Endothelial cell (in vitro differentiated cells): Measurements from ENCODE around the gene GPR153. TPM values are rescaled to one million over a fixed set of nuclear protein-coding genes. Genes with fewer than 3 reads are reported as not detected.
A peak's percentile ranks its signal among the peaks of the same experiment; 100 is the strongest.
"Not testable (repeated sequence)": the region's sequence is repeated elsewhere in the genome, so short reads cannot be mapped to it uniquely, and the experiment has no call there.

Source experiments
- DNase-seq: peaks from one replicate; pipeline ENCODE4 v3.0.0; 2021; ENCODE audit warnings: low spot score
- H3K27ac Mint-ChIP-seq: one replicate; pipeline ENCODE4 v1.8.0; 2021; ENCODE audit warnings: mixed read lengths, inconsistent platforms; ENCODE audit not compliant: unreplicated experiment
- H3K27me3 Mint-ChIP-seq: one replicate; pipeline ENCODE4 v1.8.0; 2021; ENCODE audit warnings: mild to moderate bottlenecking, moderate library complexity, mixed read lengths, inconsistent platforms; ENCODE audit not compliant: unreplicated experiment
- H3K36me3 Mint-ChIP-seq: one replicate; pipeline ENCODE4 v1.8.0; 2021; ENCODE audit warnings: mild to moderate bottlenecking, low read depth, mixed read lengths, inconsistent platforms; ENCODE audit not compliant: unreplicated experiment
- H3K4me1 Mint-ChIP-seq: one replicate; pipeline ENCODE4 v1.8.0; 2021; ENCODE audit warnings: mild to moderate bottlenecking, mixed read lengths, inconsistent platforms; ENCODE audit not compliant: unreplicated experiment
- H3K4me3 Mint-ChIP-seq: one replicate; pipeline ENCODE4 v1.8.0; 2021; ENCODE audit warnings: mild to moderate bottlenecking, mixed read lengths, inconsistent platforms; ENCODE audit not compliant: unreplicated experiment
- H3K9me3 Mint-ChIP-seq: one replicate; pipeline ENCODE4 v1.8.0; 2021; ENCODE audit warnings: mixed read lengths, inconsistent platforms; ENCODE audit not compliant: unreplicated experiment
- long read RNA-seq: library from polyadenylated mRNA; unstranded; transcript quantifications from one replicate; pipeline ENCODE4 v2.0.0, GENCODE V29; 2020; ENCODE audit not compliant: unreplicated experiment
- total RNA-seq: library from RNA; stranded (reverse); fragmentation: NEBNext Ultra II Directional; extraction: Animal tissue kit (Norgen Biotek cat#: 25700); gene quantifications from one replicate; pipeline ENCODE4 v1.2.1, GENCODE V29; 2021; ENCODE audit not compliant: unreplicated experiment
- TF ChIP-seq, protein P1 (sequence below): fragments of 200-600 bp; sonication (generic); IDR thresholded peaks from one replicate; pipeline ENCODE4 v1.5.0; 2021; ENCODE audit warnings: antibody characterized with exemption; ENCODE audit not compliant: unreplicated experiment

Gene GPR153
- total RNA-seq: 3.0 TPM
- long read RNA-seq: 0 reads

GRCh38 chr1:6260961-6261614 lies at the start of gene GPR153:
Gene GPR153 (minus strand): TSS chr1:6261098. CDS start chr1:6254905, 6,193 bp downstream.
- Mint-ChIP-seq H3K27me3 (peaks cover 23% of the 10 kb centered on the region), H3K4me1 (no peaks in the 10 kb centered on the region), H3K4me3 (peak within 1 kb of the TSS; percentile 42), H3K27ac (no peak within 1 kb of the TSS), H3K36me3 (no peaks in the 10 kb centered on the region), H3K9me3 (no peaks in the 10 kb centered on the region)
- DNase-seq: no peak
- TF ChIP-seq, protein P1, sequence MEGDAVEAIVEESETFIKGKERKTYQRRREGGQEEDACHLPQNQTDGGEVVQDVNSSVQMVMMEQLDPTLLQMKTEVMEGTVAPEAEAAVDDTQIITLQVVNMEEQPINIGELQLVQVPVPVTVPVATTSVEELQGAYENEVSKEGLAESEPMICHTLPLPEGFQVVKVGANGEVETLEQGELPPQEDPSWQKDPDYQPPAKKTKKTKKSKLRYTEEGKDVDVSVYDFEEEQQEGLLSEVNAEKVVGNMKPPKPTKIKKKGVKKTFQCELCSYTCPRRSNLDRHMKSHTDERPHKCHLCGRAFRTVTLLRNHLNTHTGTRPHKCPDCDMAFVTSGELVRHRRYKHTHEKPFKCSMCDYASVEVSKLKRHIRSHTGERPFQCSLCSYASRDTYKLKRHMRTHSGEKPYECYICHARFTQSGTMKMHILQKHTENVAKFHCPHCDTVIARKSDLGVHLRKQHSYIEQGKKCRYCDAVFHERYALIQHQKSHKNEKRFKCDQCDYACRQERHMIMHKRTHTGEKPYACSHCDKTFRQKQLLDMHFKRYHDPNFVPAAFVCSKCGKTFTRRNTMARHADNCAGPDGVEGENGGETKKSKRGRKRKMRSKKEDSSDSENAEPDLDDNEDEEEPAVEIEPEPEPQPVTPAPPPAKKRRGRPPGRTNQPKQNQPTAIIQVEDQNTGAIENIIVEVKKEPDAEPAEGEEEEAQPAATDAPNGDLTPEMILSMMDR: no peak

DNA sequence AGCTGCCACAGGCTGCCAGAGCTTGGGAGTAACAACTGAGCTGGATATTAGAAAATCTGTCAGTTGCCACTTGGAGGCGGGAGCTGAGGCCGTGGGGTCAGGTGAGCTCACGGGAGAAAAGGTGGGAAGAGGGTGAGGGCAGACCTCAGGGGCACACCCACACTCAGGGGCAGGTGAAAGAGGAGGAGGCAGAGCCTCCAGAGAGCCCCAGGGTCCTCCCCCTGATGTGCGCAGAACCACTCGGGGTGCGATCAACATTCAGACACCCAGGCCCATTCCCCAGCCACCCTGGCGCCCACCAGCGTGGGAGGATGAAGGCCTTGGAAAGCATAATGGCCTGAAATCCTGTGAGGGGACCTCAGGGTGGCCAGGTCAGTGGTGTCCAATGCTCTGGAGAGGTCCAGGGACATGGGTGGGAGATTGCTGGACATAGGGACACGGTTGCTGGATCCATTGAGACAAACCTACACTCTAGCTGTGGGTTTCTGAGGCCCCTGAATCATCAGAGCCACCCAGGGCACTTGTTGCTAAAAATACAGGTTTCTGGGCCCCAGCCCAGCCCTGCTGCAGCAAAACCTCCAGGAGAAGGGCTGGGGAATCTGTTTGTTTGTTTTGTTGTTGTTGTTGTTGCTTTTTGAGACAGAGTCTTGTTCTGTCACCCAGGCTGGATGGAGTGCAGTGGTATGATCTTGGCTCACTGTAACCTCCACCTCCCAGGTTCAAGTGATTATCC lies 49.4 kb upstream of the GPR153 start:
- DNase-seq: no peak
- Mint-ChIP-seq H3K9me3 (no peaks in the 10 kb centered on the region), H3K4me3 (peak overlapping the region; percentile 1), H3K4me1 (no peaks in the 10 kb centered on the region), H3K27ac (no peak overlapping the region), H3K27me3 (peaks cover 11% of the 10 kb centered on the region), H3K36me3 (peaks cover 30% of the 10 kb centered on the region)
- TF ChIP-seq, protein P1: no peak

DNA sequence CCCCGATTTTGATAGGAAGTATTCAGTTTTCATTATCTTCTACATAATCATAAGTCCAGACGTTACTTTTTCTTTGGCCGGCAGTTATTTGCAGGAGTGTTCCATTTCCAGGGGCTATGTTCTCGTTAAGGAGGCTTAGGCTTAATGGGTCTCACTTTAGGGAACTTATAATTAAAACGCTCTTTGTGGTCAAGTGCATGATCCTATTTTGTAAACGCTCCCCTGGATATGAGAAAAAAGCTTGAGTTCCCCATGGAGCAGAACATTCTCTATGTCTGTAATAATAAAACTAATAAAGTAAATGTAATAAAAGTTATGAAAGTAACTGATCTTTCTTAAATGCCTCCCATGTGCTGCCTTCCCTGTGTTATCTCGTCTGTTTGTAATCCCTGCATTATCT lies 48.7 kb upstream of the GPR153 start:
- no peaks in the 10 kb centered on the region for H3K9me3 Mint-ChIP-seq
- H3K27me3 Mint-ChIP-seq: peaks cover 11% of the 10 kb centered on the region
- H3K4me3 Mint-ChIP-seq: peak overlapping the region; percentile 1
- peaks cover 30% of the 10 kb centered on the region for H3K36me3 Mint-ChIP-seq
- DNase-seq: no peak
- H3K27ac Mint-ChIP-seq: no peak overlapping the region
- TF ChIP-seq, protein P1: no peak
- H3K4me1 Mint-ChIP-seq: no peaks in the 10 kb centered on the region

DNA sequence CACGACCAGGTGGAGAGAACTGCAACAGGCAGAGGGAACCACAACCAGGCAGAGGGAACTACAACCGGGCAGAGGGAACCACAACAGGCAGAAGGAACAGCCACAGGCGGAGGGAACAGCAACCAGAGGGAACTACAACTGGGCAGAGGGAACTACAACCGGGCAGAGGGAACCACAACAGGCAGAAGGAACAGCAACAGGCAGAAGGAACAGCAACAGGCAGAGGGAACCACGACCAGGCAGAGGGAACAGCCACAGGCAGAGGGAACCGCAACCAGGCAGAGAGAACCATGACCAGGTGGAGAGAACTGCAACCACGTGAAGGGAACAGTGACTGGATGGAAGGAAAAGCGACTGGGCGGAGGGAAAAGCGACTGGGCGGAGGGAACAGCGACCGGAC lies 47.6 kb upstream of the GPR153 start:
- no peak for DNase-seq
- TF ChIP-seq, protein P1: no peak
- Mint-ChIP-seq H3K4me1 (no peaks in the 10 kb centered on the region), H3K36me3 (peaks cover 30% of the 10 kb centered on the region), H3K27me3 (peaks cover 10% of the 10 kb centered on the region), H3K4me3 (no peak overlapping the region), H3K27ac (no peak overlapping the region), H3K9me3 (no peaks in the 10 kb centered on the region)

DNA sequence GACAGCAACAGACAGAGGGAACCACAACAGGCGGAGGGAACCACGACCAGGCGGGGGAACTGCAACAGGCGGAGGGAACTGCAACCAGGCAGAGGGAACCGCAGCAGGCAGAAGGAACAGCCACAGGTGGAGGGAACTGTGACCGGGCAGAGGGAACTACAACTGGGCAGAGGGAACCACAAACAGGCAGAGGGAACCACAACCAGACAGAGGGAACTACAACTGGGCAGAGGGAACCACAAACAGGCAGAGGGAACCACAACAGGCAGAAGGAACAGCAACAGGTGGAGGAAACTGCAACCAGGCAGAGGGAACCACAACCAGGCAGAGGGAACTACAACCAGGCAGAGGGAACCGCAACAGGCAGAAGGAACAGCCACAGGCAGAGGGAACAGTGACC lies 46.8 kb upstream of the GPR153 start:
- peaks cover 30% of the 10 kb centered on the region for H3K36me3 Mint-ChIP-seq
- H3K27me3 Mint-ChIP-seq, H3K9me3 Mint-ChIP-seq, H3K4me3 Mint-ChIP-seq, H3K4me1 Mint-ChIP-seq, DNase-seq: not testable (repeated sequence)
- H3K27ac Mint-ChIP-seq: peak overlapping the region; percentile 13
